SU-DHL-6 (cell line): ENCODE results near the gene PALLD.
A peak's percentile ranks its signal among the peaks of the same experiment; 100 is the strongest.

Source experiments
- H2AFZ ChIP-seq: fragments of 200-600 bp; sonication (generic); 2 replicates; pipeline ENCODE4 v1.6.1; 2014; ENCODE audit warnings: low read depth, mild to moderate bottlenecking, moderate library complexity, mixed read lengths, antibody characterized with exemption, low read length; ENCODE audit not compliant: severe bottlenecking
- H3F3A ChIP-seq: fragments of 200-600 bp; shearing (Covaris generic); 2 replicates; pipeline ENCODE4 v1.6.0; 2016; ENCODE audit warnings: antibody characterized with exemption, mild to moderate bottlenecking; ENCODE audit not compliant: insufficient read depth
- H3K27ac ChIP-seq: fragments of 200-600 bp; sonication (generic); 2 replicates; pipeline ENCODE4 v1.5.1; 2016; ENCODE audit warnings: low read depth, mild to moderate bottlenecking, low read length, moderate library complexity, mixed read lengths
- H3K27me3 ChIP-seq: fragments of 200-600 bp; sonication (generic), shearing (Covaris generic); 2 replicates; pipeline ENCODE4 v1.6.0; 2014; ENCODE audit warnings: mild to moderate bottlenecking, low read length
- H3K36me3 ChIP-seq: fragments of 200-600 bp; sonication (generic); 2 replicates; pipeline ENCODE4 v1.6.1; 2014; ENCODE audit warnings: mild to moderate bottlenecking, low read length, mixed read lengths
- H3K4me2 ChIP-seq: fragments of 300-600, 200-600 bp; shearing (Covaris generic), sonication (generic); 2 replicates; pipeline ENCODE4 v1.6.0; 2014; ENCODE audit warnings: low read length, low read depth, mild to moderate bottlenecking; ENCODE audit not compliant: poor library complexity, severe bottlenecking
- H3K4me3 ChIP-seq: fragments of 200-600 bp; sonication (generic); 2 replicates; pipeline ENCODE4 v1.5.1; 2014; ENCODE audit warnings: antibody characterized with exemption, low read length, mild to moderate bottlenecking, mixed read lengths; ENCODE audit not compliant: insufficient read depth, poor library complexity, severe bottlenecking
- H3K79me2 ChIP-seq: fragments of 200-600 bp; sonication (generic); 2 replicates; pipeline ENCODE4 v1.6.1; 2014; ENCODE audit warnings: mild to moderate bottlenecking, low read length, moderate library complexity; ENCODE audit not compliant: insufficient read depth
- H3K9ac ChIP-seq: fragments of 200-600 bp; sonication (generic); 2 replicates; pipeline ENCODE4 v1.7.0; 2014; ENCODE audit warnings: mild to moderate bottlenecking, low read length
- H3K9me2 ChIP-seq: fragments of 200-600 bp; sonication (generic); replicated peaks from 2 replicates; pipeline ENCODE4 v1.6.1; 2014; ENCODE audit warnings: low read length; ENCODE audit not compliant: insufficient read depth
- H3K9me3 ChIP-seq: fragments of 200-600 bp; sonication (generic); 2 replicates; pipeline ENCODE4 v1.6.1; 2014; ENCODE audit warnings: low read length, mixed read lengths; ENCODE audit not compliant: insufficient read depth
- H4K20me1 ChIP-seq: fragments of 200-600 bp; sonication (generic); 2 replicates; pipeline ENCODE4 v1.6.1; 2014; ENCODE audit warnings: low read depth, mild to moderate bottlenecking, antibody characterized with exemption, low read length, moderate library complexity, mixed read lengths
- EZH2phosphoT487 ChIP-seq: fragments of 200-600 bp; sonication (generic), shearing (Covaris generic); conservative IDR thresholded peaks from 2 replicates; pipeline ENCODE4 v1.6.1; 2018; ENCODE audit warnings: mild to moderate bottlenecking, antibody characterized with exemption, low read length, moderate library complexity, mixed read lengths
- TF ChIP-seq, protein P1 (sequence below): fragments of 200-600 bp; sonication (generic); IDR thresholded peaks from one replicate; pipeline ENCODE4 v1.5.1; 2017; ENCODE audit warnings: antibody characterized with exemption, mild to moderate bottlenecking, low read length, moderate library complexity; ENCODE audit not compliant: insufficient read depth, poor library complexity, severe bottlenecking

The PALLD gene

DNA sequence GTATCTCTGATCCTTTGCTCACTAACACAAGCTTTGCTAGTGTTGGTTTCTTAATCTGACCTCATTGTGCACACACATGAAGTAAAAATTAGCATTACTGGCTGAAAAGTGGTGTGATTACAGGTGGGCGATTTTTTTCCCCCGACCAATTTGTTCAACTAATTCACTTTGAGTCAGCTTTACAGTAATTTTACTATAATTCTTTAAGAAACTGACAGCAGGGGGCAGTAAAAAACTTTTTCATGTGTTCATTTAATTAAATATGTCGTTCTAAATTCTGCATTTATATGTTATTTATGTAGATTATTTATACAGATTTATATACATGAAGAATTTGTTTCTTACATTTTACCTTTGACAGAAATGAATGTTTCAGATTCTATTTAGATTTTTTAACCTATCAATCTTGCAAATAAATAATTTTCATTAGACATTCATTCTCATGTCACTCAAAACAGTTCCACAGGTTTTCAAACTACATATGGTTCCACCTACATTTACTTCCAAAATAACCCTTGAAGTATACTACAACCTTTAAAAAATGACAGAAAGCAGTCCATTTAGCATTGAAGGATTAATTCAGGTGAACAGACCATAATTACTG lies 17.5 kb downstream of the PALLD start:
- Histone ChIP-seq H3K9me3 (no peaks in the 10 kb centered on the region), H3K27ac (no peak overlapping the region), H4K20me1 (no peaks in the 10 kb centered on the region), H2AFZ (no peak overlapping the region), H3K36me3 (no peaks in the 10 kb centered on the region), H3K4me2 (no peak overlapping the region), H3K9me2 (no peaks in the 10 kb centered on the region), H3F3A (no peaks in the 10 kb centered on the region), H3K4me3 (no peak overlapping the region), H3K79me2 (no peaks in the 10 kb centered on the region), H3K9ac (no peak overlapping the region), H3K27me3 (no peaks in the 10 kb centered on the region)
- TF ChIP-seq, protein P1, sequence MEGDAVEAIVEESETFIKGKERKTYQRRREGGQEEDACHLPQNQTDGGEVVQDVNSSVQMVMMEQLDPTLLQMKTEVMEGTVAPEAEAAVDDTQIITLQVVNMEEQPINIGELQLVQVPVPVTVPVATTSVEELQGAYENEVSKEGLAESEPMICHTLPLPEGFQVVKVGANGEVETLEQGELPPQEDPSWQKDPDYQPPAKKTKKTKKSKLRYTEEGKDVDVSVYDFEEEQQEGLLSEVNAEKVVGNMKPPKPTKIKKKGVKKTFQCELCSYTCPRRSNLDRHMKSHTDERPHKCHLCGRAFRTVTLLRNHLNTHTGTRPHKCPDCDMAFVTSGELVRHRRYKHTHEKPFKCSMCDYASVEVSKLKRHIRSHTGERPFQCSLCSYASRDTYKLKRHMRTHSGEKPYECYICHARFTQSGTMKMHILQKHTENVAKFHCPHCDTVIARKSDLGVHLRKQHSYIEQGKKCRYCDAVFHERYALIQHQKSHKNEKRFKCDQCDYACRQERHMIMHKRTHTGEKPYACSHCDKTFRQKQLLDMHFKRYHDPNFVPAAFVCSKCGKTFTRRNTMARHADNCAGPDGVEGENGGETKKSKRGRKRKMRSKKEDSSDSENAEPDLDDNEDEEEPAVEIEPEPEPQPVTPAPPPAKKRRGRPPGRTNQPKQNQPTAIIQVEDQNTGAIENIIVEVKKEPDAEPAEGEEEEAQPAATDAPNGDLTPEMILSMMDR: peak; percentile 25
- no peak for TF ChIP-seq EZH2phosphoT487

DNA sequence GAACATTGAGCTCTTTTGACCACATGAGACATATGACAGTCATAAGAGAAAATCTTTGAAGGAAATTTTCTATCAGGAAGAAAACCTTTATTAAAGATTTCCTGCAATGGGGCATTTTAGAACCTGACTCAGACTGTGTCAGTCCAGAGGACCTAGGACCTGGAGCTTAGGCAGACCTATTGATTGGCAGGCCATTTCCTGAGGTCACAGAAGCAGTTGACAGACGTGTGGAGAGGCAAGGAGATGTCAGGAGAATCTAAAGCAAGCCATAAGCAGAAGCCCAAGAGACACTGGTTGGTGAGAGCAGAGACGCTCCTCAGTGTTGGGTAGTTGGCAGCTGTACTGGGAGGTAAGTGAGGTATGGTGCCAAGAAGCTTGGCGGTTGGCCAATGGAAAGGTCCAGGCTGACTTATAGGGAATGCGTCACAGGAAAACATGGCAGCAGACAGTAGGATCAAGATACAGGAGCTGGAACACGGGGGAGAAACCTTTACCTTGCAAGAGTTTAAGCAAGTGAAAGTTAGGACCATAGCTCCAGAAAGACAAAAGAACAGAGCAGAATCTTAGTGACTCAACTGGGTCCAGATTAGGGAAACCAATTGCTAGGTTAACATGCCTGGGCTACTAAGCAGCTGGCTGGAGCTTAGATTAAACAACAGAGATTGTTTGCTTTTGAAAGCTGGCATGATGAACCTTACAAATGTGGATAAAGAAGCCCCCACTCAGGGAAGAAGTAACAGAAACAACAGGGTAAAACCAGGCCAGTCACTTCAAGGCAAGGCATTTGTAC lies 18.6 kb downstream of the PALLD start:
- H2AFZ ChIP-seq: no peak overlapping the region

DNA sequence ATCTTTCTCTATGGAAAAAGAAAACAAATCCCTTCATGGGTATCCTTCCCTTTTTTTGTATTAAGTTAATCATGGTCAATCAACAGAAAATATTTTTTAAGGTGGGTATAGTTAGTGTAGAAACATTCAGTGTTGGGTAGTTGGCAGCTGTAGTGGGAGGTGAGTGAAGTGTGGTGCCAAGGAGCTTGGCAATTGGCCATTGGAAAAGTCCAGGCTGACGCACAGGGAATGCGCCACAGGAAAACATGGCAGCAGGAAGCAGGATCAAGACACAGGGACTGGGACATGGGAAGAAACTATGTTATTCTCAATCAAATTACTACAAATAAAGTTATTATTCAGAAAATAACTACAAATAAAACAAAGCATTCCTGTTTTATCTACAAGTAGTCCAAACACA lies 20.0 kb downstream of the PALLD start:
- no peak overlapping the region for H3K27ac ChIP-seq
- no peaks in the 10 kb centered on the region for H3F3A ChIP-seq
- H3K4me3 ChIP-seq: no peak overlapping the region
- H3K9me3 ChIP-seq: no peaks in the 10 kb centered on the region
- H3K9me2 ChIP-seq: no peaks in the 10 kb centered on the region
- H3K4me2 ChIP-seq: no peak overlapping the region
- no peaks in the 10 kb centered on the region for H3K36me3 ChIP-seq
- no peak overlapping the region for H3K9ac ChIP-seq
- no peaks in the 10 kb centered on the region for H3K79me2 ChIP-seq
- no peaks in the 10 kb centered on the region for H4K20me1 ChIP-seq
- no peak overlapping the region for H2AFZ ChIP-seq
- no peaks in the 10 kb centered on the region for H3K27me3 ChIP-seq
- TF ChIP-seq EZH2phosphoT487: no peak
- TF ChIP-seq, protein P1: no peak

More for the DNA sequence above, 18.6 kb downstream of the PALLD start:
- Histone ChIP-seq H3K79me2 (no peaks in the 10 kb centered on the region), H3K4me2 (no peak overlapping the region), H4K20me1 (no peaks in the 10 kb centered on the region), H3K9me2 (no peaks in the 10 kb centered on the region), H3F3A (no peaks in the 10 kb centered on the region), H3K36me3 (no peaks in the 10 kb centered on the region), H3K27me3 (no peaks in the 10 kb centered on the region), H3K27ac (no peak overlapping the region), H3K9ac (no peak overlapping the region), H3K4me3 (no peak overlapping the region), H3K9me3 (no peaks in the 10 kb centered on the region)
- TF ChIP-seq, protein P1: no peak
- no peak for TF ChIP-seq EZH2phosphoT487
